ENCODE data around the gene SV2A. TPM values are rescaled to one million over a fixed set of nuclear protein-coding genes. Genes with fewer than 3 reads are reported as not detected.
"Not testable (repeated sequence)": the region's sequence is repeated elsewhere in the genome, so short reads cannot be mapped to it uniquely, and the experiment has no call there.

Gene SV2A
- total RNA-seq, 1 donor from 2014 or later, result 12.7 TPM

DNA sequence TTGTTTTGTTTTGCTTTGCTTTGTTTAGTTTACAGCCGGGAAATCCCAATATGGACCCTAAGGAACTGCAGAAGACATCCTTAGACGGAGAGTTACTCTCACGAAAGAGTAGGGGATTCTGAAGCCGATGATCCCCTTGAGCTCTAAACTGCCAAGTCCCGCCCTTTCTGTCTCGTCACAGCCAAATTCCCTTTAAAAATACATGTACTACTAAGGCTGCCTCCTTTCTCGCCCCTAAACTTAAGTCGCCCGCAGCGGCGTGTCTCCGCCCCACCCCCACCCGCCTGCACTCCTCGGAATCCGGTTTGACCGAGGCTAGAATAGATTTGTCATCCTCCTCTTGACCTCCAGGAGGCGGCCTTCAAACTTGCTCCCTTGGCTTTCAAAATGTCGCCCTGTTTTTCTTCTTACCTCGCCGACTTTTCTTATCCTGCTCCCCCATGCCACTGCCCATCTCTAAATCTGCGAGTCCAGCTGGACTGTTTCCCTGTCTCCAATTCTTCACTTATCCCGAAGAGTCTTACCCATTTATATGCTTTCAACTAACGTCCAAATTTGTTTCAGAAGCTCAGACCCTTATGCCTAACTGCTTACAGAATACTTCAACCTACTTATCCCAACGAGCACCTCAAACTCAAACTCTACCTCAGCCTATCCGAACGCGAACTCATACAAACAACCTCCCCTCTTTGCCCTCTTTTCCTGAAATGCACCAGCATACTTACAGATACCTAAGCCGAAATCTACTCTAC, 29.2 kb downstream of the SV2A start:
- H3K36me3 Mint-ChIP-seq (ENCODE audit: low read depth, unreplicated experiment), result no peaks in the 10 kb centered on the region
- H3K4me3 Mint-ChIP-seq (ENCODE audit: unreplicated experiment), result no peak overlapping the region
- no peaks in the 10 kb centered on the region for H3K4me1 Mint-ChIP-seq (ENCODE audit: unreplicated experiment)
- H3K27ac Mint-ChIP-seq (ENCODE audit: unreplicated experiment), result no peak overlapping the region
- no peaks in the 10 kb centered on the region for H3K27me3 Mint-ChIP-seq (ENCODE audit: unreplicated experiment)
- DNase-seq (ENCODE audit: low spot score), result peak; percentile 76
- no peaks in the 10 kb centered on the region for H3K9me3 Mint-ChIP-seq (ENCODE audit: unreplicated experiment)
- TF ChIP-seq, protein P1, sequence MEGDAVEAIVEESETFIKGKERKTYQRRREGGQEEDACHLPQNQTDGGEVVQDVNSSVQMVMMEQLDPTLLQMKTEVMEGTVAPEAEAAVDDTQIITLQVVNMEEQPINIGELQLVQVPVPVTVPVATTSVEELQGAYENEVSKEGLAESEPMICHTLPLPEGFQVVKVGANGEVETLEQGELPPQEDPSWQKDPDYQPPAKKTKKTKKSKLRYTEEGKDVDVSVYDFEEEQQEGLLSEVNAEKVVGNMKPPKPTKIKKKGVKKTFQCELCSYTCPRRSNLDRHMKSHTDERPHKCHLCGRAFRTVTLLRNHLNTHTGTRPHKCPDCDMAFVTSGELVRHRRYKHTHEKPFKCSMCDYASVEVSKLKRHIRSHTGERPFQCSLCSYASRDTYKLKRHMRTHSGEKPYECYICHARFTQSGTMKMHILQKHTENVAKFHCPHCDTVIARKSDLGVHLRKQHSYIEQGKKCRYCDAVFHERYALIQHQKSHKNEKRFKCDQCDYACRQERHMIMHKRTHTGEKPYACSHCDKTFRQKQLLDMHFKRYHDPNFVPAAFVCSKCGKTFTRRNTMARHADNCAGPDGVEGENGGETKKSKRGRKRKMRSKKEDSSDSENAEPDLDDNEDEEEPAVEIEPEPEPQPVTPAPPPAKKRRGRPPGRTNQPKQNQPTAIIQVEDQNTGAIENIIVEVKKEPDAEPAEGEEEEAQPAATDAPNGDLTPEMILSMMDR (IDR thresholded peaks at IDR 0.05; ENCODE audit: unreplicated experiment), result peak; percentile 66

DNA sequence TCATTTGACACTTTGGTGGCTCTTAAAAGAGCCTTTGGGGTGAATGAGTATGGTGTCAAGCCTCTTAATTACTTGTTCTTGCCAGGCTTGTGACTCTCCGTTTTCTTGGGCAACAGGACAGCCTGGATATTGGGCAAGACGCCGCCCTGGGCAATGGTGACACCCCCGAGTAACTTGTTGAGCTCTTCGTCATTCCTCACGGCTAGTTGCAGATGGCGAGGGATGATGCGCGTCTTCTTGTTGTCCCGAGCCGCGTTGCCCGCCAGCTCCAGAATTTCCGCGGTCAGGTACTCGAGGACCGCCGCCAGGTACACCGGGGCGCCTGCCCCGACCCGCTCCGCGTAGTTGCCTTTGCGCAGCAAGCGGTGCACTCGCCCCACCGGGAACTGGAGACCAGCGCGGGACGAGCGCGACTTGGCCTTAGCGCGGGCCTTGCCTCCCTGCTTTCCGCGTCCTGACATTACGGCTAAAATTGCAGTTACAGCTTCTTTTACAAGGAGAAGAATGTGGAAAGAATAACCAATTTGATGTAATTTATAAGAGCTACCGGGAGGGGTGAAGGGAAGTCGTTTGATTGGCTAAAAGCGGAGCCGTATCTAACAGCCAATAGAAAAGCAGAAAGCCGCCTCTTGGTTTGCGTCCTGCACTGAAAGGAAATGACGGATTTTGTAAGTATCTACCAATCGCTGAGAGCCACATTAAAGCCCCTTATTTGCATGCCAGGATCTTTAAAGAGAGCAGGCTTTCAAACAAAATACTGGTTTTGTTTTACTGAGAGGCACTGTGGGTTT, 30.0 kb downstream of the SV2A start:
- Mint-ChIP-seq H3K36me3 (ENCODE audit: low read depth, unreplicated experiment) (no peaks in the 10 kb centered on the region), H3K4me3 (ENCODE audit: unreplicated experiment) (no peak overlapping the region), H3K27me3 (ENCODE audit: unreplicated experiment) (no peaks in the 10 kb centered on the region), H3K27ac (ENCODE audit: unreplicated experiment) (no peak overlapping the region), H3K9me3 (ENCODE audit: unreplicated experiment) (no peaks in the 10 kb centered on the region), H3K4me1 (ENCODE audit: unreplicated experiment) (no peaks in the 10 kb centered on the region)
- TF ChIP-seq, protein P1 (IDR thresholded peaks at IDR 0.05; ENCODE audit: unreplicated experiment), result no peak
- DNase-seq (ENCODE audit: low spot score), result peak; percentile 53

DNA sequence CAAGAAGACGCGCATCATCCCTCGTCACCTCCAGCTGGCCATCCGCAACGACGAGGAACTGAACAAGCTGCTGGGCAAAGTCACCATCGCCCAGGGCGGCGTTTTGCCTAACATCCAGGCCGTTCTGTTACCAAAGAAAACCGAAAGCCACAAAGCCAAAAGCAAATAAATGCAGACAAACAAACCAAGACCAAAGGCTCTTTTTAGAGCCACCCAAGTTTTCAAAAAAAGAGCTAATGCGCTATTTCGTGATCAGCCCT, 30.5 kb downstream of the SV2A start:
- H3K9me3 Mint-ChIP-seq (ENCODE audit: unreplicated experiment); H3K27ac Mint-ChIP-seq (ENCODE audit: unreplicated experiment); H3K27me3 Mint-ChIP-seq (ENCODE audit: unreplicated experiment); H3K4me1 Mint-ChIP-seq (ENCODE audit: unreplicated experiment); H3K36me3 Mint-ChIP-seq (ENCODE audit: low read depth, unreplicated experiment); DNase-seq (ENCODE audit: low spot score); H3K4me3 Mint-ChIP-seq (ENCODE audit: unreplicated experiment): not testable (repeated sequence)

DNA sequence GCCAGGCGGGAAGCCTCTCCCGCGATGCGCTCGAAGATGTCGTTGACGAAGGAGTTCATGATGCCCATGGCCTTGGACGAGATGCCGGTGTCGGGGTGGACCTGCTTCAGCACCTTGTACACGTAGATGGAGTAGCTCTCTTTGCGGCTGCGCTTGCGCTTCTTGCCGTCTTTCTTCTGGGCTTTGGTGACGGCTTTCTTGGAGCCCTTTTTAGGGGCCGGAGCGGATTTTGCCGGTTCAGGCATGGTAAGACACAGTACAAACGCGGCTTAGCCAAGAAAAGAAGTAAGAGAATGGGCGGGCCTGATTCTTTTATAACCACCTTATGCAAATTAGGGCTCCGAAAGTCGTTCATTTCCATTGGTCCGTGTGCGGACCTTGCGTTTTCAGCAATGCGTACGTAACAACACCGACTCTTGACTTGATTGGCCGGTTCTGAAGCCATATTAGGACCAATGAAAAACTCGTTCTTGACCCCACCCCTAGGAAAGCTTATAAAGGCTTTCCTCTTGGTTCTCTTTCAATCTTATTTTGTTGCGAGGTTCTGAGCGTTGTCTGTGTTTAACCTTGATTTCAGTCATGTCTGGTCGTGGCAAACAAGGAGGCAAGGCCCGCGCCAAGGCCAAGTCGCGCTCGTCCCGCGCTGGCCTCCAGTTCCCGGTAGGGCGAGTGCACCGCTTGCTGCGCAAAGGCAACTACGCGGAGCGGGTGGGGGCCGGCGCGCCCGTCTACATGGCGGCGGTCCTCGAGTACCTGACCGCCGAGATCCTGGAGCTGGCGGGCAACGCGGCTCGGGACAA, 31.0 kb downstream of the SV2A start:
- H3K4me1 Mint-ChIP-seq (ENCODE audit: unreplicated experiment), result no peaks in the 10 kb centered on the region
- H3K9me3 Mint-ChIP-seq (ENCODE audit: unreplicated experiment), result no peaks in the 10 kb centered on the region
- H3K27ac Mint-ChIP-seq (ENCODE audit: unreplicated experiment), result no peak overlapping the region
- DNase-seq (ENCODE audit: low spot score), result peak; percentile 72
- H3K4me3 Mint-ChIP-seq (ENCODE audit: unreplicated experiment), result no peak overlapping the region
- H3K36me3 Mint-ChIP-seq (ENCODE audit: low read depth, unreplicated experiment), result no peaks in the 10 kb centered on the region
- no peaks in the 10 kb centered on the region for H3K27me3 Mint-ChIP-seq (ENCODE audit: unreplicated experiment)
- TF ChIP-seq, protein P1 (IDR thresholded peaks at IDR 0.05; ENCODE audit: unreplicated experiment), result no peak

DNA sequence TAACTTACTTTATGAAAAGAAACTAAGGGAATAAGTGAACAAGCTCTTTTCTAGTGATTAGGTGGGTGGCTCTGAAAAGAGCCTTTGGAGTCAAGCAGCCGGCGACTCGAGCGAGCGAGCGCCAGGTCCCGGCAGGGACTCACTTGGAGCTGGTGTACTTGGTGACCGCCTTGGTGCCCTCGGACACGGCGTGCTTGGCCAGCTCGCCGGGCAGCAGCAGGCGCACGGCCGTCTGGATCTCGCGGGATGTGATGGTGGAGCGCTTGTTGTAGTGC, 31.6 kb downstream of the SV2A start:
- not testable (repeated sequence) for H3K4me1 Mint-ChIP-seq (ENCODE audit: unreplicated experiment); H3K36me3 Mint-ChIP-seq (ENCODE audit: low read depth, unreplicated experiment); H3K4me3 Mint-ChIP-seq (ENCODE audit: unreplicated experiment); H3K9me3 Mint-ChIP-seq (ENCODE audit: unreplicated experiment); H3K27me3 Mint-ChIP-seq (ENCODE audit: unreplicated experiment); H3K27ac Mint-ChIP-seq (ENCODE audit: unreplicated experiment); DNase-seq (ENCODE audit: low spot score)

Measured in endothelial cell (in vitro differentiated cells).